ENCODE data around the gene MED15. TPM values are rescaled to one million over a fixed set of nuclear protein-coding genes. Genes with fewer than 3 reads are reported as not detected.

The MED15 gene
- polyA plus RNA-seq, 2 of the 4 experiments (the other 2 are of a cell fraction): 10.7 to 29.7 TPM

GRCh38 chr22:20582171-20582511 is 74.7 kb downstream of the MED15 start:
- DNase-seq (ENCODE audit: low read depth in 1 of 2, low spot score in 1 of 2): no peak
- H3K9me3 ChIP-seq: no peaks in the 10 kb centered on the region
- no peak for TF ChIP-seq E2F6 (IDR thresholded peaks at IDR 0.05; ENCODE audit: borderline replicate concordance, low read depth)
- TF ChIP-seq BCL3 (IDR thresholded peaks at IDR 0.05): no peak
- TF ChIP-seq HOXA7 (CRISPR knock-in tag; IDR thresholded peaks at IDR 0.05): no peak
- TF ChIP-seq TP53 (CRISPR knock-in tag; IDR thresholded peaks at IDR 0.05): no peak
- TF ChIP-seq FOXS1 (CRISPR knock-in tag; IDR thresholded peaks at IDR 0.05): no peak
- TF ChIP-seq ELK1 (IDR thresholded peaks at IDR 0.05; ENCODE audit: low read depth, low read length): no peak
- TF ChIP-seq ZSCAN20 (CRISPR knock-in tag; IDR thresholded peaks at IDR 0.05): no peak
- TF ChIP-seq POLR2A (IDR thresholded peaks at IDR 0.05; ENCODE audit: low read length): no peak
- no peak for TF ChIP-seq TFCP2L1 (CRISPR knock-in tag; IDR thresholded peaks at IDR 0.05)
- TF ChIP-seq EP300 (IDR thresholded peaks at IDR 0.05): no peak
- no peak for FAIRE-seq
- ATAC-seq: no peak
- no peaks in the 10 kb centered on the region for H3K4me1 ChIP-seq
- CTCF ChIA-PET: interaction anchor here (1.4 to 1.9 kb wide), 3 partner anchors 10 to 13 kb away, joined by 3 to 9 read pairs (median 4); no protein-coding TSS in a partner anchor
- no peak overlapping the region for H3K4me3 ChIP-seq
- POLR2A ChIA-PET: no interaction called here
- WGBS (ENCODE audit: missing lambda C conversion rate): 100% methylated on average over 2 of the region's 5 CpGs
- no peak overlapping the region for H3K4me2 ChIP-seq
- H3K27ac ChIP-seq: no peak overlapping the region

GRCh38 chr22:20582520-20583361 is 75.3 kb downstream of the MED15 start:
- Histone ChIP-seq H3K4me1 (no peaks in the 10 kb centered on the region), H3K9me3 (no peaks in the 10 kb centered on the region), H3K4me3 (no peak overlapping the region), H3K4me2 (no peak overlapping the region), H3K27ac (no peak overlapping the region)
- POLR2A ChIA-PET: no interaction called here
- DNase-seq (ENCODE audit: low read depth in 1 of 2, low spot score in 1 of 2) (no peak), ATAC-seq (no peak), FAIRE-seq (no peak)
- CTCF ChIA-PET: interaction anchor here (0.7 to 2.1 kb wide), 6 partner anchors 10 to 23 kb away, joined by 4 to 11 read pairs (median 8); no protein-coding TSS in a partner anchor
- no peak for TF ChIP-seq RAD21 (conservative IDR thresholded peaks at IDR 0.05 in 1 of 2, IDR thresholded peaks at IDR 0.05 in 1 of 2)
- TF ChIP-seq JUNB (IDR thresholded peaks at IDR 0.05): no peak
- WGBS (ENCODE audit: missing lambda C conversion rate): 95% methylated on average over 17 of the region's 33 CpGs

GRCh38 chr22:20583471-20583922 is 76.1 kb downstream of the MED15 start:
- FAIRE-seq (no peak), ATAC-seq (peak in 1 of 2 experiments; percentile 43; a peak in 3 of 6 replicates), DNase-seq (ENCODE audit: low read depth in 1 of 2, low spot score in 1 of 2) (peak in 1 of 2 experiments; percentile 20)
- POLR2A ChIA-PET: no interaction called here
- 73% methylated on average over 3 of the region's 4 CpGs for WGBS (ENCODE audit: missing lambda C conversion rate)
- H3K4me2 ChIP-seq: no peak overlapping the region
- TF ChIP-seq KDM1A (IDR thresholded peaks at IDR 0.05; ENCODE audit: low read depth): no peak
- TF ChIP-seq MAX (IDR thresholded peaks at IDR 0.05): no peak
- peak; percentile 17; the same call in 1 of the 3 replicates for TF ChIP-seq CTCF (IDR thresholded peaks at IDR 0.05)
- TF ChIP-seq RNF2 (IDR thresholded peaks at IDR 0.05; ENCODE audit: borderline replicate concordance, low read depth): no peak
- TF ChIP-seq MAZ (IDR thresholded peaks at IDR 0.05; ENCODE audit: borderline replicate concordance, low read depth, low read length): no peak
- no peak for TF ChIP-seq JUNB (IDR thresholded peaks at IDR 0.05)
- no peak for TF ChIP-seq FOSL2 (IDR thresholded peaks at IDR 0.05)
- TF ChIP-seq FOSL2 (CRISPR knock-in tag; IDR thresholded peaks at IDR 0.05): no peak
- no peaks in the 10 kb centered on the region for H3K9me3 ChIP-seq
- H3K4me3 ChIP-seq: no peak overlapping the region
- no peaks in the 10 kb centered on the region for H3K4me1 ChIP-seq
- CTCF ChIA-PET: interaction anchor here (0.7 to 2.1 kb wide), 6 partner anchors 9 to 23 kb away, joined by 4 to 11 read pairs (median 8); no protein-coding TSS in a partner anchor
- H3K27ac ChIP-seq: no peak overlapping the region

Data from A549 (cell line).